ENCODE measurements around the gene COMMD2.

COMMD2 gene

DNA sequence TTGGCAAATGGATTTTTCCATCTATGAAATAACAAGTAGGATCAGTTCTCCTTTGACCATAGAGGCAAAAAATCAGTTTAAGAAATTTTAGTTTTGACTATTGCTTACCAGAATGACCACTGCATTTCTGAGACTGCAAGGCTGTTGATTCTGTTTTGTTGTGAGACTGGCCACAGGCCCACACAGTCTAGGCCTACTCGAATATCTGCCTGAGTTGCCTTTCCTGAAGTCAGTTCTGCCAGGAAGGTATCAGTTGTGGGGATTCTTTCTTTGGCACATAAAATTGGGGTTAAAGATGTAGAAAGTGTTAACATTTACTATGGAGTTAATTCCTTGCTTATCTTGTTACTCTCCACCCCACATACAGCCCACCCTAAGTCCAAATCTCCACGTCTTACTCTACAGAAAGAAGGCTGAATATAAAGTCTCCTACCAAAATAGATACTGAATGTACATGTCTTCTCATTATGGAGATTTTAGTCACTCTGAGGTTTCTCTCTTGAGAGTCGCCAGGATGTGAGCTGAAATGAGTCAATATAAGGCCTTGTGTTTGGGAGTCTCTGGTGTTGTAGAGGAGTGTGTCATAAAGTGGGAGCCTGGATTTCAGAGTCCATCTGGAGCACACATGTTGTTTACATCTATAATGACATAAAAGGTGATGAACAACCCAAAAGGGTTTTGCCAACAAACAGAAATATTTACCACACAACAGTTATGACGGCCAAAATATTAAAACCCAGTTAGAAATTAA, 49.4 kb downstream of the COMMD2 start:
- Histone ChIP-seq H3K9ac (ENCODE audit: low read depth, low read length) (no peak overlapping the region), H3K9me3 (ENCODE audit: control insufficient read depth, insufficient read depth, low read length) (peaks cover 3% of the 10 kb centered on the region), H3K36me3 (ENCODE audit: insufficient read depth, low read length) (no peaks in the 10 kb centered on the region), H3K4me1 (ENCODE audit: insufficient read depth, low read length) (peaks cover 10% of the 10 kb centered on the region)

DNA sequence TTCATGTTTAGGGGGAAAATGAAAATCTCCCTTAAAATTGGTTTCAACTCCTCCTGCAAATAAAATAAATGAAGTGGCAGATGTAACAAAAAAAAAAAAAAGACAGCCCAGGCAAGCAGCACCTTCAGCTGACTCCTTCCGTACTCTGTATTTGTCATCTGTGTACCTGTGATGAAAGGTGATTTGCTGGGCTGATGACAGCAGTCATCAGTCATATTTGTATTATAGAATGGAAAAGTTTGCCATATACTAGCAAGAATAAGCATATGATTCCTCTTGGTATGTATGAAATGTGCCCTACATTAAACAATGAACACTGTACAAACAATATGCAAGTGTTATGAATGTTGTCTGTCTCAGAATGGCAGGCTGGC, 50.3 kb downstream of the COMMD2 start:
- H3K36me3 ChIP-seq (ENCODE audit: insufficient read depth, low read length): no peaks in the 10 kb centered on the region
- H3K4me1 ChIP-seq (ENCODE audit: insufficient read depth, low read length): peaks cover 4% of the 10 kb centered on the region; the same call in 1 of the 2 replicates
- peaks cover 3% of the 10 kb centered on the region for H3K9me3 ChIP-seq (ENCODE audit: control insufficient read depth, insufficient read depth, low read length)
- H3K9ac ChIP-seq (ENCODE audit: low read depth, low read length): no peak overlapping the region

- H3K9ac ChIP-seq (ENCODE audit: low read depth, low read length): no peak overlapping the region
- no peaks in the 10 kb centered on the region for H3K36me3 ChIP-seq (ENCODE audit: insufficient read depth, low read length)
- H3K4me1 ChIP-seq (ENCODE audit: insufficient read depth, low read length): no peaks in the 10 kb centered on the region
- peaks cover 3% of the 10 kb centered on the region for H3K9me3 ChIP-seq (ENCODE audit: control insufficient read depth, insufficient read depth, low read length)
These were observed 50.9 kb downstream of the COMMD2 start for GRCh38 chr3:149701206-149701976.

Measured in ES-I3 (cell line).